ENCODE data around the gene KIAA0825. TPM values are rescaled to one million over a fixed set of nuclear protein-coding genes. Genes with fewer than 3 reads are reported as not detected.

The KIAA0825 gene
- total RNA-seq, 4 donors from 2014 or later: 4.1 to 8.2 (median 5.6) TPM

GRCh38 chr5:94499806-94500205, 118.6 kb downstream of the KIAA0825 start:
- TF ChIP-seq CTCF (IDR thresholded peaks at IDR 0.05) (no peak), POLR2A (IDR thresholded peaks at IDR 0.05) (no peak)
- H3K9me3 ChIP-seq: no peaks in the 10 kb centered on the region
- no peak for DNase-seq
- H3K4me1 ChIP-seq: no peaks in the 10 kb centered on the region
- H3K27ac ChIP-seq: no peak overlapping the region
- H3K27me3 ChIP-seq: no peaks in the 10 kb centered on the region
- H3K36me3 ChIP-seq: no peaks in the 10 kb centered on the region
- H3K4me3 ChIP-seq: no peak overlapping the region

- TF ChIP-seq CTCF (IDR thresholded peaks at IDR 0.05) (no peak), POLR2A (IDR thresholded peaks at IDR 0.05) (no peak)
- Histone ChIP-seq H3K4me3 (no peak overlapping the region), H3K27ac (no peak overlapping the region), H3K9me3 (no peaks in the 10 kb centered on the region), H3K36me3 (no peaks in the 10 kb centered on the region), H3K27me3 (no peaks in the 10 kb centered on the region), H3K4me1 (no peaks in the 10 kb centered on the region)
- no peak for DNase-seq
These were observed 120.2 kb downstream of the KIAA0825 start for GRCh38 chr5:94498199-94498598.

- Histone ChIP-seq H3K27me3 (no peaks in the 10 kb centered on the region), H3K27ac (no peak overlapping the region), H3K4me1 (no peaks in the 10 kb centered on the region), H3K9me3 (no peaks in the 10 kb centered on the region), H3K36me3 (no peaks in the 10 kb centered on the region), H3K4me3 (no peak overlapping the region)
- TF ChIP-seq POLR2A (IDR thresholded peaks at IDR 0.05) (no peak), CTCF (IDR thresholded peaks at IDR 0.05) (no peak)
- DNase-seq: no peak
These were observed 133.3 kb downstream of the KIAA0825 start for GRCh38 chr5:94485067-94485466.

- no peaks in the 10 kb centered on the region for H3K27me3 ChIP-seq
- no peaks in the 10 kb centered on the region for H3K36me3 ChIP-seq
- no peak for DNase-seq
- H3K27ac ChIP-seq: no peak overlapping the region
- no peak overlapping the region for H3K4me3 ChIP-seq
- H3K9me3 ChIP-seq: no peaks in the 10 kb centered on the region
- no peak for TF ChIP-seq POLR2A (IDR thresholded peaks at IDR 0.05)
- no peak for TF ChIP-seq CTCF (IDR thresholded peaks at IDR 0.05)
- H3K4me1 ChIP-seq: no peaks in the 10 kb centered on the region
These were observed 137.3 kb downstream of the KIAA0825 start for GRCh38 chr5:94481059-94481458.

GRCh38 chr5:94480486-94480885, 137.9 kb downstream of the KIAA0825 start:
- Histone ChIP-seq H3K36me3 (no peaks in the 10 kb centered on the region), H3K9me3 (no peaks in the 10 kb centered on the region), H3K4me3 (no peak overlapping the region), H3K27ac (no peak overlapping the region), H3K4me1 (no peaks in the 10 kb centered on the region), H3K27me3 (no peaks in the 10 kb centered on the region)
- no peak for DNase-seq
- no peak for TF ChIP-seq CTCF (IDR thresholded peaks at IDR 0.05)
- TF ChIP-seq POLR2A (IDR thresholded peaks at IDR 0.05): no peak

- no peak overlapping the region for H3K27ac ChIP-seq
- TF ChIP-seq CTCF (IDR thresholded peaks at IDR 0.05) (no peak), POLR2A (IDR thresholded peaks at IDR 0.05) (no peak)
- no peaks in the 10 kb centered on the region for H3K4me1 ChIP-seq
- H3K4me3 ChIP-seq: no peak overlapping the region
- H3K9me3 ChIP-seq: no peaks in the 10 kb centered on the region
- H3K27me3 ChIP-seq: no peaks in the 10 kb centered on the region
- no peak for DNase-seq
- peaks cover 0 to 3% (median 0%) of the 10 kb centered on the region in 3 donors for H3K36me3 ChIP-seq
These were observed 144.5 kb downstream of the KIAA0825 start for GRCh38 chr5:94473936-94474335.

Measured in Peyer's patch (tissue), 4 donors.